Esophagus muscularis mucosa (tissue), 4 donors: ENCODE results near the gene PEX26. TPM values are rescaled to one million over a fixed set of nuclear protein-coding genes. Genes with fewer than 3 reads are reported as not detected.
"Not testable (repeated sequence)": the region's sequence is repeated elsewhere in the genome, so short reads cannot be mapped to it uniquely, and the experiment has no call there.

Source experiments
- DNase-seq: peaks from one replicate; pipeline ENCODE4 v3.0.0-alpha.2; 2017; ENCODE audit errors: extremely low spot score
- H3K27ac ChIP-seq, 4 donors: fragments of 200-600 bp; sonication (generic); replicated peaks in 1 of 4; 1 replicate in 3 of 4; 2 replicates in 1 of 4; pipeline ENCODE4 v1.5.1; 2016 to 2019; ENCODE audit warnings: mild to moderate bottlenecking in 1 of 4
- H3K27me3 ChIP-seq, 4 donors: fragments of 200-600 bp; sonication (generic); one replicate each; pipeline versions ENCODE4 v1.5.1 to v1.6.0; 2016 to 2019
- H3K36me3 ChIP-seq, 4 donors: fragments of 200-600 bp; sonication (generic); one replicate each; pipeline ENCODE4 v1.5.1; 2016 to 2019
- H3K4me1 ChIP-seq, 4 donors: fragments of 200-600 bp; sonication (generic); one replicate each; pipeline ENCODE4 v1.5.1; 2016 to 2019
- H3K4me3 ChIP-seq, 4 donors: fragments of 200-600 bp; sonication (generic); 1 replicate in 2 of 4; 2 replicates in 2 of 4; pipeline ENCODE4 v1.5.1; 2016 to 2019; ENCODE audit warnings: mild to moderate bottlenecking in 4 of 4, moderate library complexity in 1 of 4
- H3K9me3 ChIP-seq, 4 donors: fragments of 200-600 bp; sonication (generic); 1 replicate in 3 of 4; 2 replicates in 1 of 4; pipeline ENCODE4 v1.5.1; 2016 to 2019
- EP300 ChIP-seq: sonication (generic); formaldehyde crosslinking; IDR thresholded peaks from one replicate; pipeline ENCODE4 v1.6.1; 2017; ENCODE audit warnings: antibody characterized with exemption
- POLR2A ChIP-seq: fragments of 450-650 bp; IDR thresholded peaks from one replicate; pipeline ENCODE4 v1.6.1; 2017; ENCODE audit warnings: antibody characterized with exemption, moderate library complexity, mild to moderate bottlenecking, low read depth
- POLR2AphosphoS5 ChIP-seq, 2 donors: sonication (generic); formaldehyde crosslinking; IDR thresholded peaks; one replicate each; pipeline ENCODE4 v1.6.1; 2017; ENCODE audit warnings: antibody characterized with exemption in 2 of 2
- WGBS: methylation state at CpG from one replicate; pipeline ENCODE4 v1.1.5; 2018; 5-methylcytosine and 5-hydroxymethylcytosine counted together
- intact Hi-C: fragments of 100-400 bp; cut with DNase I; formaldehyde crosslinking; loops from one replicate; pipeline ENCODE4 v1.15.1; 2023
- total RNA-seq, 4 donors: library from RNA; depleted of rRNA; stranded (reverse); fragments of >200 nt; gene quantifications; one replicate each; pipeline versions ENCODE4 v1.1.0 to v1.2.1, GENCODE V29; 2016
- TF ChIP-seq, protein P1 (sequence below), 3 experiments: fragments of 200-600 bp in 2 of 3; fragments of 450-650 bp in 1 of 3; sonication (generic) in 2 of 3; IDR thresholded peaks; one replicate each; pipeline ENCODE4 v1.5.1; 2017 to 2019; ENCODE audit warnings: antibody characterized with exemption in 3 of 3, mild to moderate bottlenecking in 2 of 3, moderate library complexity in 1 of 3

PEX26 gene
- total RNA-seq, 4 donors from 2014 or later, result 19.7 to 54.2 (median 33.6) TPM

DNA sequence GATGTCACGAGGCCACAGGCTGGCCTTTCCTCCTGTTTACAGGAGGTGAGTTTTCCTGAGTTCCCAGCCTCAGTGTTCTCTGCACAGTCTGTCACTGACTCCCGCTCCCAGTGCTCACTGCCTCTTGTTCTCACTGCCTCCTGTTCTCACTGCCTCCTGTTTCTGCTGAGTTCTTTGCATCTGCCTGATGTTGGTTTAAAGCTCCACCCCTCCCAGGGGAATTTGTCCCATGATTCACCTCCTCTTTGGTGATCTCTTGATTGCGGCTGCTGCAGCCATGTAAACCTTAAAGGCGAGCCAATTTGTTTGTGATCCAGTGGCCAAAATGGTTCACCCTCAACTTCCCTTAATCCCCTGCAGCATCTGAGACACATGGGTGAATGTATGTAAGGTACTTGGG lies 26.8 kb downstream of the PEX26 start:
- Histone ChIP-seq H3K9me3 (no peaks in the 10 kb centered on the region), H3K36me3 (peaks cover 0 to 16% (median 3%) of the 10 kb centered on the region in 4 donors), H3K27ac (no peak overlapping the region), H3K4me1 (peaks cover 0 to 2% (median under 1%) of the 10 kb centered on the region in 4 donors), H3K4me3 (no peak overlapping the region), H3K27me3 (no peaks in the 10 kb centered on the region)
- no peak for DNase-seq
- WGBS, result 100% methylated on average over 4 of the region's 4 CpGs
- no peak for TF ChIP-seq POLR2AphosphoS5 (IDR thresholded peaks at IDR 0.05)
- TF ChIP-seq, protein P1, sequence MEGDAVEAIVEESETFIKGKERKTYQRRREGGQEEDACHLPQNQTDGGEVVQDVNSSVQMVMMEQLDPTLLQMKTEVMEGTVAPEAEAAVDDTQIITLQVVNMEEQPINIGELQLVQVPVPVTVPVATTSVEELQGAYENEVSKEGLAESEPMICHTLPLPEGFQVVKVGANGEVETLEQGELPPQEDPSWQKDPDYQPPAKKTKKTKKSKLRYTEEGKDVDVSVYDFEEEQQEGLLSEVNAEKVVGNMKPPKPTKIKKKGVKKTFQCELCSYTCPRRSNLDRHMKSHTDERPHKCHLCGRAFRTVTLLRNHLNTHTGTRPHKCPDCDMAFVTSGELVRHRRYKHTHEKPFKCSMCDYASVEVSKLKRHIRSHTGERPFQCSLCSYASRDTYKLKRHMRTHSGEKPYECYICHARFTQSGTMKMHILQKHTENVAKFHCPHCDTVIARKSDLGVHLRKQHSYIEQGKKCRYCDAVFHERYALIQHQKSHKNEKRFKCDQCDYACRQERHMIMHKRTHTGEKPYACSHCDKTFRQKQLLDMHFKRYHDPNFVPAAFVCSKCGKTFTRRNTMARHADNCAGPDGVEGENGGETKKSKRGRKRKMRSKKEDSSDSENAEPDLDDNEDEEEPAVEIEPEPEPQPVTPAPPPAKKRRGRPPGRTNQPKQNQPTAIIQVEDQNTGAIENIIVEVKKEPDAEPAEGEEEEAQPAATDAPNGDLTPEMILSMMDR (IDR thresholded peaks at IDR 0.05), result no peak
- no peak for TF ChIP-seq EP300
- no peak for TF ChIP-seq POLR2A
- intact Hi-C loops, result no loop called here

DNA sequence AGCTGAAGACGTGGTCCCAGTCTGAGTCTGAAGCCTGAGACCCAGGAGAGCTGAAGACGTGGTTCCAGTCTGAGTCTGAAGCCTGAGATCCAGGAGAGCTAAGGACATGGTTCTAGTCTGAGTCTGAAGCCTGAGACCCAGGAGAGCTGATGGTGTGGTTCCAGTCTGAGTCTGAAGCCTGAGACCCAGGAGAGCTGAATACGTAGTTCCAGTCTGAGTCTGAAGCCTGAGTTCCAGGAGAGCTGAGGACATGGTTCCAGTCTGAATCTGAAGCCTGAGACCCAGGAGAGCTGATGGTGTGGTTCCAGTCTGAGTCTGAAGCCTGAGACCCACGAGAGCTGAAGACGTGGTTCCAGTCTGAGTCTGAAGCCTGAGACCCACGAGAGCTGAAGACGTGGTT lies 28.2 kb downstream of the PEX26 start:
- H3K27ac ChIP-seq, H3K9me3 ChIP-seq, H3K4me3 ChIP-seq, intact Hi-C loops, H3K27me3 ChIP-seq, H3K36me3 ChIP-seq, DNase-seq: not testable (repeated sequence)
- H3K4me1 ChIP-seq, result peaks cover 9 to 16% (median 14%) of the 10 kb centered on the region in 4 donors
- 92% methylated on average over 7 of the region's 7 CpGs for WGBS

DNA sequence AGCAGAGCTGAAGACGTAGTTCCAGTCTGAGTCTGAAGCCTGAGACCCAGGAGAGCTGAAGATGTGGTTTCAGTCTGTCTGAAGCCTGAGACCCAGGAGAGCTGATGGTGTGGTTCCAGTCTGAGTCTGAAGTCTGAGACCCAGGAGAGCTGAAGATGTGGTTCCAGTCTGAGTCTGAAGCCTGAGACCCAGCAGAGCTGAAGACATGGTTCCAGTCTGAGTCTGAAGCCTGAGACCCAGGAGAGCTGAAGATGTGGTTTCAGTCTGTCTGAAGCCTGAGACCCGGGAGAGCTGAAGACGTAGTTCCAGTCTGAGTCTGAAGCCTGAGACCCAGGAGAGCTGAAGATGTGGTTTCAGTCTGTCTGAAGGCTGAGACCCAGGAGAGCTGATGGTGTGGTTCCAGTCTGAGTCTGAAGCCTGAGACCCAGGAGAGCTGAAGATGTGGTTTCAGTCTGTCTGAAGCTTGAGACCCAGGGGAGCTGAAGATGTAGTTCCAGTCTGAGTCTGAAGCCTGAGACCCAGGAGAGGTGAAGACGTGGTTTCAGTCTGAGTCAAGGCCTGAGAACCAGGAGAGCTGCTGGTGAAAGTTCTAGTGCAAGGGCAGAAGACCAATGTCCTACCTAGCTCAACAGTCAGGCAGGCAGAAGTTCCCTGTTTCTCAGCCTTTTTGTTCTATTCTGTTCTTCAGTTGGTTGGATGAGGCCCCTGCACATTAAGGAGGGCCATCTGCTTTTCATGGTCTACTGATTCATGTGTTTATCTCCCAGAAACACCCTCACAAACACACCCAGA lies 29.0 kb downstream of the PEX26 start:
- intact Hi-C loops, H3K27ac ChIP-seq, H3K4me3 ChIP-seq, DNase-seq, H3K9me3 ChIP-seq, H3K36me3 ChIP-seq: not testable (repeated sequence)
- 75% methylated on average over 1 of the region's 4 CpGs for WGBS
- Histone ChIP-seq H3K4me1 (peaks cover 14 to 24% (median 22%) of the 10 kb centered on the region in 4 donors), H3K27me3 (peaks cover 0 to 17% (median 0%) of the 10 kb centered on the region in 4 donors)

DNA sequence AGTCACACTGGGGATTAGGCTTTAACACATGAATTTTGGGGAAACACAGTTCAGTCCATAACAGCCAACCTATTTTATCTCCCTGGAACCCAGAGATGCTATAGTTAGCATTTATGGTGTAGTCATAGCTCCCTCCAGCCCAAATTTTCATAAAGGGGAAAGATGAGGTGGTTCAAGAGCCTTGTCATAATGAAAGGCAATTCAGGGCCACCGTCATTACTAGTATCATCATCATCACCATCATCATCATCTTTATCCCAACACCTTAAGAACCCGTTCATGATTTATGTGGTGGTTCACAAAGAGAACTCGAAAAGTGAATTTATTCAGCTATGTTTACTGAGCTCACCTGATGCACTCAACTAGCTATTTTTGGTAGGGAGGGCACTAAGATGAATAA lies 30.4 kb downstream of the PEX26 start:
- 92% methylated on average over 3 of the region's 3 CpGs for WGBS
- Histone ChIP-seq H3K4me1 (peaks cover 17 to 37% (median 29%) of the 10 kb centered on the region in 4 donors), H3K4me3 (no peak overlapping the region), H3K27ac (no peak overlapping the region), H3K27me3 (peaks cover 0 to 19% (median 0%) of the 10 kb centered on the region in 4 donors), H3K9me3 (no peaks in the 10 kb centered on the region), H3K36me3 (no peaks in the 10 kb centered on the region)
- no peak for DNase-seq
- intact Hi-C loops, result no loop called here
- TF ChIP-seq, protein P1 (IDR thresholded peaks at IDR 0.05), result no peak
- TF ChIP-seq POLR2AphosphoS5 (IDR thresholded peaks at IDR 0.05) (no peak), POLR2A (no peak), EP300 (no peak)

DNA sequence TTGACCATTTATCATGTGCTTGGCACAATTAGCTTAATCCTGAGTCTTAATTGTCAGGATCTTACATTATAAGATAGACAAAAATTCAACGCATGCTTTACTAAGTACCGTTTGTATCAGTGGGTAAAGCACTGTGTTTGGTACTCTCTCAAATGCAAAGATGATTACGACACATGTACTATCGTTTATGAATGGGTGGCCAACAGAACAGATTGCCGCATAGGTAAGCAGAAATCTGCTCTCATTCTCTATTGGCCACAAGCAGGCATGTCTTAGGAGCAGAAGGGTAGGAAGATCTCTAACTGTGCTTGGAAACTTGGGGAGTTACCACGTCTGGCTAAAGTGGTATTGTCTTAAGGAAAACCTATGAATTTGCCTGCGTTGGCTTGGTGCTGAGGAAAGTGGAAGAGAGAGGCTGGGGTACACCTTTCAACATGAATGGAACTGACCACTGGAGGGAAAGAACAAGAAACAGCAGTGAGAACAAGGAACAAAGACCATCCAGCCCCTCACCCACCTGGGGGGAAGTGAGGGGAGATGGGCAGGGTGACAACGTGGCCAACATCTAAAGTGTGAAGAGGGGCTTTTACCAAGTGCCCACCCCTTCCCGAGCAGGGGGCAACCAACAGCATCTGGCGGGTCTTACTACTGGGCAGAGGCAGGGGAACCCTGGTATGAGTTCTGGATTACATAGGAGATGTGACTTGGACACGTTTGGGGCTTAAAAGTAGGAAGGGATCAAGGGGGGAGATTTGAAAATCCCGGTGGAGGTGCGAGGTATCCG lies 31.8 kb downstream of the PEX26 start:
- WGBS, result 60% methylated on average over 13 of the region's 14 CpGs
- no peak for DNase-seq
- Histone ChIP-seq H3K36me3 (no peaks in the 10 kb centered on the region), H3K4me3 (peak overlapping the region; percentile 56 to 73 (median 62)), H3K27ac (peak overlapping the region; percentile 64 to 71 (median 70)), H3K4me1 (peaks cover 23 to 44% (median 34%) of the 10 kb centered on the region in 4 donors), H3K9me3 (no peaks in the 10 kb centered on the region), H3K27me3 (peaks cover 0 to 19% (median 0%) of the 10 kb centered on the region in 4 donors)
- TF ChIP-seq EP300 (no peak), POLR2AphosphoS5 (IDR thresholded peaks at IDR 0.05) (no peak), POLR2A (no peak)
- TF ChIP-seq, protein P1 (IDR thresholded peaks at IDR 0.05), result no peak
- intact Hi-C loops, result no loop called here
